ENCODE measurements around the gene PGAP6.

GRCh38 chr16:354291-354881, 27.4 kb downstream of the PGAP6 start:
- TF ChIP-seq CTCF (IDR thresholded peaks at IDR 0.05) (no peak), POLR2A (IDR thresholded peaks at IDR 0.05) (no peak)
